Hepatocyte (in vitro differentiated cells): Measurements from ENCODE around the gene AFF2.

Experiments used
- CTCF ChIP-seq: fragments of 200-600 bp; sonication (generic); IDR thresholded peaks from 2 replicates; pipeline ENCODE4 v1.5.1; 2016; ENCODE audit warnings: antibody characterized with exemption, mild to moderate bottlenecking; ENCODE audit not compliant: poor library complexity
- EZH2 ChIP-seq: fragments of 200-600 bp; sonication (generic); IDR thresholded peaks from 2 replicates; pipeline ENCODE4 v1.6.1; 2016; ENCODE audit warnings: antibody characterized with exemption, mild to moderate bottlenecking, borderline replicate concordance

- TF ChIP-seq CTCF (no peak), EZH2 (no peak)
Observed at GRCh38 chrX:148577741-148578140, 77.3 kb downstream of the AFF2 start.
